ENCODE results near the gene PTPN5. TPM values are rescaled to one million over a fixed set of nuclear protein-coding genes. Genes with fewer than 3 reads are reported as not detected.

The PTPN5 gene
- total RNA-seq, 1 experiment from 2014 or later = not detected

DNA sequence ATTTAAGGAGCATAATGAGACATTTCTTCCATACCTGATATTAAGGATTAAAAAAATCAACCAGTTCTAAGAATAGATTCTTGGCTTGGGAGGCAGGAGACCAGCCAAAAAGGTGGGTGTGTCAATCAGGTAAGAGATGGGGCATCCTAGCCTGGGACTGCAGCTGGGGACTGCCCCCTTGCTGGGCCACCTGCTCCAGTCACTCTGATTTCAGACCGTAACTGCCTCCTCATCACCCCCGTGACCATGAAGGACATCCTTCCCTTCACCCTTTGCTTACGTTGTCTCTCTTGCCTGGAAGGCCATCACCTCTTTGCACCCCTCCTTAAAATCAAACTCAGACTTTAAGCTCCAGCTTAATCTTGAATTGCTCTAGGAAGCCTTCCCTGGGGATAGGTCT is 17.9 kb downstream of the PTPN5 start:
- no peak overlapping the region for H3K4me3 ChIP-seq
- intact Hi-C loops (cut with micrococcal nuclease; ENCODE audit: unreplicated experiment) = no loop called here
- no peaks in the 10 kb centered on the region for H3K79me2 ChIP-seq (ENCODE audit: low read depth)
- BruUV-seq (replicated peaks) = no TSS peak
- no peak overlapping the region for H2AFZ ChIP-seq
- H3K4me1 ChIP-seq (replicated peaks; ENCODE audit: insufficient read depth) = no peaks in the 10 kb centered on the region
- no peak for TF ChIP-seq EZH2 (IDR thresholded peaks at IDR 0.05; ENCODE audit: low read depth)
- TF ChIP-seq, protein P1, sequence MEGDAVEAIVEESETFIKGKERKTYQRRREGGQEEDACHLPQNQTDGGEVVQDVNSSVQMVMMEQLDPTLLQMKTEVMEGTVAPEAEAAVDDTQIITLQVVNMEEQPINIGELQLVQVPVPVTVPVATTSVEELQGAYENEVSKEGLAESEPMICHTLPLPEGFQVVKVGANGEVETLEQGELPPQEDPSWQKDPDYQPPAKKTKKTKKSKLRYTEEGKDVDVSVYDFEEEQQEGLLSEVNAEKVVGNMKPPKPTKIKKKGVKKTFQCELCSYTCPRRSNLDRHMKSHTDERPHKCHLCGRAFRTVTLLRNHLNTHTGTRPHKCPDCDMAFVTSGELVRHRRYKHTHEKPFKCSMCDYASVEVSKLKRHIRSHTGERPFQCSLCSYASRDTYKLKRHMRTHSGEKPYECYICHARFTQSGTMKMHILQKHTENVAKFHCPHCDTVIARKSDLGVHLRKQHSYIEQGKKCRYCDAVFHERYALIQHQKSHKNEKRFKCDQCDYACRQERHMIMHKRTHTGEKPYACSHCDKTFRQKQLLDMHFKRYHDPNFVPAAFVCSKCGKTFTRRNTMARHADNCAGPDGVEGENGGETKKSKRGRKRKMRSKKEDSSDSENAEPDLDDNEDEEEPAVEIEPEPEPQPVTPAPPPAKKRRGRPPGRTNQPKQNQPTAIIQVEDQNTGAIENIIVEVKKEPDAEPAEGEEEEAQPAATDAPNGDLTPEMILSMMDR (conservative IDR thresholded peaks at IDR 0.05) = no peak
- H3K27me3 ChIP-seq (ENCODE audit: insufficient read depth, low read depth) = peaks cover 23% of the 10 kb centered on the region
- no peak for DNase-seq
- no peak overlapping the region for H3K27ac ChIP-seq
- H3K9me3 ChIP-seq (ENCODE audit: insufficient read depth, low read depth) = no peaks in the 10 kb centered on the region
- H4K20me1 ChIP-seq (ENCODE audit: insufficient read depth) = no peaks in the 10 kb centered on the region
- H3F3A ChIP-seq (ENCODE audit: insufficient read depth, low read depth) = no peaks in the 10 kb centered on the region
- POLR2A ChIA-PET (ENCODE audit: unreplicated experiment) = no interaction called here
- no peaks in the 10 kb centered on the region for H3K9me2 ChIP-seq (ENCODE audit: insufficient read depth)
- CTCF ChIA-PET = no interaction called here
- no peak overlapping the region for H3K4me2 ChIP-seq
- H3K36me3 ChIP-seq (ENCODE audit: low read depth) = no peaks in the 10 kb centered on the region

DNA sequence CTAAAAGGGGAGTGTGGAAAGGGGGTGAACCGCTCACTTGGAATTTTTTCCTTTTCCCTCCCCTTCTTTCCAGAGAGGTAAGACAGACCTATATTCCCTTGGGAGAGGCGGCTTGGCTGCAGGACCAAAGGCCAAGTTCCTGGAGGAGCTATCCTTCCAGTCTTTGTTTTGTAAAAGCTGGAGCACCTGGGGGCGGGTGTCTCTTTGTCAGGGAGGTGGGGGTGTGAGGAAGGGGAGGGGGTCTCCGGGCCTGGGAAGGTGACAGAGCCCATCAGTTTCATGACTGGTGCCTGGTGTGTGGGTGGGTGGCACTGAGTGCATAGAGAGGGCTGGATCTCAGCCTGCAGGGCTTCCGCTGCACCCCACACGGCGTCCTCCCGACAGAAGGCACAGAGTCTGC is 18.5 kb downstream of the PTPN5 start:
- no peak overlapping the region for H2AFZ ChIP-seq
- DNase-seq = no peak
- CTCF ChIA-PET = no interaction called here
- H3K9me3 ChIP-seq (ENCODE audit: insufficient read depth, low read depth) = no peaks in the 10 kb centered on the region
- BruUV-seq (replicated peaks) = no TSS peak
- no peak overlapping the region for H3K4me2 ChIP-seq
- TF ChIP-seq EZH2 (IDR thresholded peaks at IDR 0.05; ENCODE audit: low read depth) = no peak
- TF ChIP-seq, protein P1 (conservative IDR thresholded peaks at IDR 0.05) = no peak
- H3K36me3 ChIP-seq (ENCODE audit: low read depth) = no peaks in the 10 kb centered on the region
- peaks cover 23% of the 10 kb centered on the region for H3K27me3 ChIP-seq (ENCODE audit: insufficient read depth, low read depth)
- H3F3A ChIP-seq (ENCODE audit: insufficient read depth, low read depth) = no peaks in the 10 kb centered on the region
- H3K27ac ChIP-seq = no peak overlapping the region
- intact Hi-C loops (cut with micrococcal nuclease; ENCODE audit: unreplicated experiment) = no loop called here
- no peak overlapping the region for H3K4me3 ChIP-seq
- H4K20me1 ChIP-seq (ENCODE audit: insufficient read depth) = no peaks in the 10 kb centered on the region
- no peaks in the 10 kb centered on the region for H3K79me2 ChIP-seq (ENCODE audit: low read depth)
- POLR2A ChIA-PET (ENCODE audit: unreplicated experiment) = no interaction called here
- no peaks in the 10 kb centered on the region for H3K4me1 ChIP-seq (replicated peaks; ENCODE audit: insufficient read depth)
- no peaks in the 10 kb centered on the region for H3K9me2 ChIP-seq (ENCODE audit: insufficient read depth)

DNA sequence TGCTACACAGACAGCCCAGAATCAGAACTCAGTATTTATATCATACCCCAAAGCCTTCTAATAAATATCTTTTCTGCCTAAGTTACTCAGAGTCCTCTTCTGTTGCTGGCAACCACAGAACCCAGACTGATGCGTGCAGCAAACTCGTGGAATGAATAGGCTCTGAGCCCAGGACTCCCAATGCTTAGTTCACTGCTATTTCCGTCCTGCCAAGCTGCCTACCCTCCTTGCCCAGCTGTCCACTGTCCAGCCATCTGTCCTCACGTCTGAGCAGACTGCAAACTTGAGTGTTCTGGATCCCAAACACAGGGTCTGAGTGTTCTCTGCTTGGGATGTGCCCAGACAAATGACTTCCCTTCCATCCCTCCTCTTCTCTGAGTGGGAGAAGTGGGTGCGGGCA is 19.4 kb downstream of the PTPN5 start:
- no peak for TF ChIP-seq EZH2 (IDR thresholded peaks at IDR 0.05; ENCODE audit: low read depth)
- TF ChIP-seq, protein P1 (conservative IDR thresholded peaks at IDR 0.05) = no peak
- BruUV-seq (replicated peaks) = no TSS peak
- no peaks in the 10 kb centered on the region for H3F3A ChIP-seq (ENCODE audit: insufficient read depth, low read depth)
- intact Hi-C loops (cut with micrococcal nuclease; ENCODE audit: unreplicated experiment) = no loop called here
- ChIA-PET CTCF (interaction anchor here (0.6 kb wide), 1 partner anchor 319 kb away, joined by 3 read pairs; no protein-coding TSS in a partner anchor), POLR2A (ENCODE audit: unreplicated experiment) (no interaction called here)
- H3K79me2 ChIP-seq (ENCODE audit: low read depth) = no peaks in the 10 kb centered on the region
- peaks cover 23% of the 10 kb centered on the region for H3K27me3 ChIP-seq (ENCODE audit: insufficient read depth, low read depth)
- no peak for DNase-seq
- no peaks in the 10 kb centered on the region for H4K20me1 ChIP-seq (ENCODE audit: insufficient read depth)
- H3K4me2 ChIP-seq = no peak overlapping the region
- no peaks in the 10 kb centered on the region for H3K36me3 ChIP-seq (ENCODE audit: low read depth)
- no peak overlapping the region for H3K27ac ChIP-seq
- no peaks in the 10 kb centered on the region for H3K4me1 ChIP-seq (replicated peaks; ENCODE audit: insufficient read depth)
- no peak overlapping the region for H2AFZ ChIP-seq
- H3K4me3 ChIP-seq = no peak overlapping the region
- H3K9me3 ChIP-seq (ENCODE audit: insufficient read depth, low read depth) = no peaks in the 10 kb centered on the region
- H3K9me2 ChIP-seq (ENCODE audit: insufficient read depth) = no peaks in the 10 kb centered on the region

Data from PC-9 (cell line).